SK-N-SH (cell line): ENCODE data around the gene NECTIN2. TPM values are rescaled to one million over a fixed set of nuclear protein-coding genes. Genes with fewer than 3 reads are reported as not detected.

Source experiments
- CTCF ChIA-PET: fragments of 300-600, 350-600 bp; formaldehyde crosslinking; extraction: SDS; loops from one replicate; lab custom pipeline; 2021; lab: Yijun Ruan, JAX
- POLR2A ChIA-PET: fragments of 350-600 bp; sonication (Branson Sonifier 250); formaldehyde crosslinking; extraction: SDS; loops from one replicate; lab custom pipeline; 2020; ENCODE audit warnings: antibody characterized with exemption, inconsistent platforms; lab: Yijun Ruan, JAX
- DNase-seq: peaks from one replicate; pipeline ENCODE4 v3.0.0; 2012
- H2AFZ ChIP-seq: fragments of 200-600 bp; sonication (generic); 2 replicates; pipeline ENCODE4 v1.8.1; 2016; ENCODE audit warnings: antibody characterized with exemption, mild to moderate bottlenecking, low read depth
- H3F3A ChIP-seq: fragments of 200-600 bp; sonication (generic); replicated peaks from 2 replicates; pipeline ENCODE3; 2016; ENCODE audit warnings: antibody characterized with exemption, mild to moderate bottlenecking; ENCODE audit not compliant: insufficient read depth
- H3K27ac ChIP-seq, 2 experiments: fragments of 200-500 bp in 1 of 2; fragments of 200-600 bp in 1 of 2; sonication (Bioruptor generic) in 1 of 2; sonication (generic), shearing (Covaris generic) in 1 of 2; 2 replicates each; pipeline versions ENCODE4 v1.5.1 to v1.6.1; 2014 to 2016; ENCODE audit warnings: low read depth in 2 of 2, inconsistent platforms in 1 of 2, low read length in 1 of 2, mild to moderate bottlenecking in 1 of 2, mixed read lengths in 1 of 2
- H3K27me3 ChIP-seq: fragments of 200-600 bp; sonication (generic), shearing (Covaris generic); 2 replicates; pipeline ENCODE4 v1.6.1; 2016; ENCODE audit warnings: mixed run types; ENCODE audit not compliant: insufficient read depth
- H3K36me3 ChIP-seq, 2 experiments: fragments of 200-500 bp in 1 of 2; fragments of 200-600 bp in 1 of 2; sonication (Bioruptor generic) in 1 of 2; sonication (generic) in 1 of 2; replicated peaks in 1 of 2; 2 replicates each; pipeline versions ENCODE3 to v1.5.1; 2014 to 2016; ENCODE audit warnings: low read length in 1 of 2, mild to moderate bottlenecking in 1 of 2; ENCODE audit not compliant: insufficient read depth in 2 of 2, control insufficient read depth in 1 of 2
- H3K4me1 ChIP-seq, 2 experiments: fragments of 200-500 bp in 1 of 2; fragments of 200-600 bp in 1 of 2; sonication (Bioruptor generic) in 1 of 2; sonication (generic), shearing (Covaris generic) in 1 of 2; 2 replicates each; pipeline versions ENCODE4 v1.5.1 to v1.6.1; 2014 to 2016; ENCODE audit warnings: low read depth in 1 of 2, low read length in 1 of 2, mixed run types in 1 of 2; ENCODE audit not compliant: insufficient read depth in 2 of 2, control insufficient read depth in 1 of 2
- H3K4me2 ChIP-seq: fragments of 200-600 bp; sonication (generic), shearing (Covaris generic); 2 replicates; pipeline ENCODE4 v1.6.1; 2017; ENCODE audit warnings: mixed run types
- H3K4me3 ChIP-seq, 2 experiments: fragments of 200-500 bp in 1 of 2; fragments of 200-600 bp in 1 of 2; sonication (Bioruptor generic) in 1 of 2; sonication (generic), shearing (Covaris generic) in 1 of 2; 2 replicates each; pipeline versions ENCODE4 v1.5.1 to v1.8.1; 2014 to 2016; ENCODE audit warnings: low read depth in 2 of 2, inconsistent platforms in 1 of 2, low read length in 1 of 2, mild to moderate bottlenecking in 1 of 2, mixed read lengths in 1 of 2, moderate library complexity in 1 of 2
- H3K79me2 ChIP-seq: fragments of 200-600 bp; sonication (generic); 2 replicates; pipeline ENCODE4 v1.8.1; 2017; ENCODE audit warnings: mild to moderate bottlenecking; ENCODE audit not compliant: insufficient read depth
- H3K9ac ChIP-seq: fragments of 200-600 bp; sonication (generic); 2 replicates; pipeline ENCODE4 v1.6.1; 2017; ENCODE audit warnings: mixed run types
- H3K9me2 ChIP-seq: fragments of 200-600 bp; sonication (generic); 2 replicates; pipeline ENCODE4 v1.6.1; 2017; ENCODE audit warnings: mixed run types
- H3K9me3 ChIP-seq: fragments of 200-600 bp; sonication (generic); 2 replicates; pipeline ENCODE4 v1.6.1; 2017; ENCODE audit warnings: mixed run types, mild to moderate bottlenecking, moderate library complexity
- H4K20me1 ChIP-seq: fragments of 200-600 bp; sonication (generic); 2 replicates; pipeline ENCODE4 v1.6.1; 2017; ENCODE audit warnings: mild to moderate bottlenecking, mixed run types; ENCODE audit not compliant: insufficient read depth
- CHD2 ChIP-seq: fragments of 150-350 bp; IDR thresholded peaks from 2 replicates; pipeline ENCODE4 v1.6.1; 2018; ENCODE audit warnings: low read length; ENCODE audit not compliant: partially characterized antibody
- CTCF ChIP-seq: fragments of 200-600 bp; sonication (generic); IDR thresholded peaks from 2 replicates; pipeline ENCODE4 v1.6.1; 2017; ENCODE audit warnings: antibody characterized with exemption, mild to moderate bottlenecking, moderate library complexity
- EP300 ChIP-seq, 2 experiments: IDR thresholded peaks; 2 replicates each; pipeline versions ENCODE4 v1.4.0 to v1.6.1; 2012; ENCODE audit warnings: borderline replicate concordance in 1 of 2, low read depth in 1 of 2, low read length in 1 of 2
- EZH2phosphoT487 ChIP-seq: fragments of 200-600 bp; sonication (generic); IDR thresholded peaks from 2 replicates; pipeline ENCODE4 v1.6.1; 2017; ENCODE audit warnings: low read depth, mixed run types, mild to moderate bottlenecking, antibody characterized with exemption, moderate library complexity, borderline replicate concordance
- FOSL2 ChIP-seq: IDR thresholded peaks from 2 replicates; pipeline ENCODE4 v1.4.0; 2012; ENCODE audit warnings: low read depth, mild to moderate bottlenecking, moderate library complexity, borderline replicate concordance
- IRF3 ChIP-seq: fragments of 150-350 bp; IDR thresholded peaks from 2 replicates; pipeline ENCODE4 v1.6.1; 2016; ENCODE audit warnings: mild to moderate bottlenecking, low read depth, low read length
- MEF2A ChIP-seq: IDR thresholded peaks from 2 replicates; pipeline ENCODE4 v1.4.0; 2012; ENCODE audit warnings: low read depth, borderline replicate concordance
- NFIC ChIP-seq: IDR thresholded peaks from 2 replicates; pipeline ENCODE4 v1.4.0; 2012; ENCODE audit warnings: borderline replicate concordance
- NRF1 ChIP-seq: IDR thresholded peaks from 2 replicates; pipeline ENCODE4 v1.6.1; 2012; ENCODE audit warnings: low read depth, mild to moderate bottlenecking, low read length
- POLR2AphosphoS5 ChIP-seq: IDR thresholded peaks from 2 replicates; pipeline ENCODE4 v1.6.1; 2012; ENCODE audit warnings: low read depth, low read length
- RFX5 ChIP-seq: IDR thresholded peaks from 2 replicates; pipeline ENCODE4 v1.6.1; 2012; ENCODE audit warnings: mild to moderate bottlenecking, improper control_type of control experiment, low read length
- RXRA ChIP-seq: IDR thresholded peaks from 2 replicates; pipeline ENCODE4 v1.4.0; 2012; ENCODE audit warnings: low read depth, mild to moderate bottlenecking, borderline replicate concordance
- SMC3 ChIP-seq: IDR thresholded peaks from 2 replicates; pipeline ENCODE4 v1.6.1; 2012; ENCODE audit warnings: low read depth, low read length, improper control_type of control experiment
- TAF1 ChIP-seq: IDR thresholded peaks from 2 replicates; pipeline ENCODE4 v1.6.1; 2012; ENCODE audit warnings: low read depth, mild to moderate bottlenecking, low read length, moderate library complexity, borderline replicate concordance
- YY1 ChIP-seq: IDR thresholded peaks from 2 replicates; pipeline ENCODE4 v1.4.0; 2012; ENCODE audit warnings: low read depth, mild to moderate bottlenecking
- WGBS: methylation state at CpG from one replicate; pipeline ENCODE4 v1.1.6; 2017; ENCODE audit warnings: low lambda C conversion rate; 5-methylcytosine and 5-hydroxymethylcytosine counted together
- polyA plus RNA-seq, 3 experiments: library from polyadenylated mRNA; depleted of rRNA; stranded (reverse); fragments of >200 nt; gene quantifications; 2 replicates each; pipeline ENCODE4 v1.2.3, GENCODE V29; 2012
- TF ChIP-seq, protein P1 (sequence below): IDR thresholded peaks from 2 replicates; pipeline ENCODE4 v1.6.1; 2012; ENCODE audit warnings: mild to moderate bottlenecking, low read depth, low read length, moderate library complexity
- TF ChIP-seq, protein P2 (sequence below): IDR thresholded peaks from 2 replicates; pipeline ENCODE4; 2012

The NECTIN2 gene
- polyA plus RNA-seq, 1 of the 3 experiments (the other 2 are of a cell fraction): 121 TPM

DNA sequence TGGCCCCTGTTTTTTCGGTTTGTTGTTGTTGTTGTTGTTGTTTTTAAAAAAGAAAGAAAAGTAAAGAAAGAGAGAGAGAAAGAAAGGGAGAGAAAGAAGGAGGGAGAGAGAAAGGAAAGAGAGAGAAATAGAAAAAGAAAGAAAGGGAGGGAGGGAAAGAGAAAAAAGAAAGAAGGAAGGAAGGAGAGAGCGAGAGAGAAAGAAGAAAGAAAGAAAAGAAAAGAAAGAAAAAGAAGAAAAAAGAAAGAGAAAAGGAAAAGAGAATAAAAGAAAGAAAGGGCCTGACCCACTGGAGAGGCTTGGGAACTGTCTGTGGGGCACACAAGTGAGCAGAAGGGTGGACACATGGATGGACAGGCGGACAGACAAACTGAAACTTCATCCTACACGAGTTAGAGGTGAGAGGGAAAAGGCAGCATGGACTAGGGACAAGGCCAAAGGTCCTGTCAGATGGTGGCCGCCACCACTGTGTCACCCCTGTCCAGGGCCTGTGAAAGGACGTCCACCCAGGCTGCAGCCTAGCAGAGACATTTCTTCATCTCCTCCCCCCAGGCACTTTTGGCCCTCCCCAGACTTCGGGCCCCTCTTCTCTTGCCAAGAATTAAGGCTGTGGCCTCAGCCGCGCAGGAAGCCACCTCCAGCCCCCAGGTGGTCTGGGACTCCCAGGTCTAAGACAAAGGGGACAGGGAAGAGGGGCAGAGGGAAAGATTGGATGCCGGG lies 46.3 kb upstream of the NECTIN2 start:
- Histone ChIP-seq H3K27ac (no peak overlapping the region), H3K79me2 (no peaks in the 10 kb centered on the region), H3K36me3 (no peaks in the 10 kb centered on the region), H3K4me1 (no peaks in the 10 kb centered on the region; a peak in 1 of 4 replicates), H2AFZ (no peak overlapping the region), H3K9me3 (no peaks in the 10 kb centered on the region), H3F3A (no peaks in the 10 kb centered on the region), H3K4me3 (no peak overlapping the region), H3K9ac (no peak overlapping the region), H3K4me2 (no peak overlapping the region), H3K9me2 (no peaks in the 10 kb centered on the region), H4K20me1 (no peaks in the 10 kb centered on the region), H3K27me3 (peaks cover 27% of the 10 kb centered on the region)
- TF ChIP-seq CTCF (no peak), NFIC (no peak), RFX5 (no peak), POLR2AphosphoS5 (no peak), EP300 (IDR thresholded peaks at IDR 0.05; ENCODE audit: borderline replicate concordance in 1 of 2, low read depth in 1 of 2, low read length in 1 of 2) (no peak), EZH2phosphoT487 (no peak), FOSL2 (no peak), NRF1 (no peak), RXRA (no peak), SMC3 (no peak), YY1 (no peak), IRF3 (no peak), TAF1 (no peak), CHD2 (no peak), MEF2A (no peak)
- TF ChIP-seq, protein P1, sequence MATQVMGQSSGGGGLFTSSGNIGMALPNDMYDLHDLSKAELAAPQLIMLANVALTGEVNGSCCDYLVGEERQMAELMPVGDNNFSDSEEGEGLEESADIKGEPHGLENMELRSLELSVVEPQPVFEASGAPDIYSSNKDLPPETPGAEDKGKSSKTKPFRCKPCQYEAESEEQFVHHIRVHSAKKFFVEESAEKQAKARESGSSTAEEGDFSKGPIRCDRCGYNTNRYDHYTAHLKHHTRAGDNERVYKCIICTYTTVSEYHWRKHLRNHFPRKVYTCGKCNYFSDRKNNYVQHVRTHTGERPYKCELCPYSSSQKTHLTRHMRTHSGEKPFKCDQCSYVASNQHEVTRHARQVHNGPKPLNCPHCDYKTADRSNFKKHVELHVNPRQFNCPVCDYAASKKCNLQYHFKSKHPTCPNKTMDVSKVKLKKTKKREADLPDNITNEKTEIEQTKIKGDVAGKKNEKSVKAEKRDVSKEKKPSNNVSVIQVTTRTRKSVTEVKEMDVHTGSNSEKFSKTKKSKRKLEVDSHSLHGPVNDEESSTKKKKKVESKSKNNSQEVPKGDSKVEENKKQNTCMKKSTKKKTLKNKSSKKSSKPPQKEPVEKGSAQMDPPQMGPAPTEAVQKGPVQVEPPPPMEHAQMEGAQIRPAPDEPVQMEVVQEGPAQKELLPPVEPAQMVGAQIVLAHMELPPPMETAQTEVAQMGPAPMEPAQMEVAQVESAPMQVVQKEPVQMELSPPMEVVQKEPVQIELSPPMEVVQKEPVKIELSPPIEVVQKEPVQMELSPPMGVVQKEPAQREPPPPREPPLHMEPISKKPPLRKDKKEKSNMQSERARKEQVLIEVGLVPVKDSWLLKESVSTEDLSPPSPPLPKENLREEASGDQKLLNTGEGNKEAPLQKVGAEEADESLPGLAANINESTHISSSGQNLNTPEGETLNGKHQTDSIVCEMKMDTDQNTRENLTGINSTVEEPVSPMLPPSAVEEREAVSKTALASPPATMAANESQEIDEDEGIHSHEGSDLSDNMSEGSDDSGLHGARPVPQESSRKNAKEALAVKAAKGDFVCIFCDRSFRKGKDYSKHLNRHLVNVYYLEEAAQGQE: no peak
- TF ChIP-seq, protein P2, sequence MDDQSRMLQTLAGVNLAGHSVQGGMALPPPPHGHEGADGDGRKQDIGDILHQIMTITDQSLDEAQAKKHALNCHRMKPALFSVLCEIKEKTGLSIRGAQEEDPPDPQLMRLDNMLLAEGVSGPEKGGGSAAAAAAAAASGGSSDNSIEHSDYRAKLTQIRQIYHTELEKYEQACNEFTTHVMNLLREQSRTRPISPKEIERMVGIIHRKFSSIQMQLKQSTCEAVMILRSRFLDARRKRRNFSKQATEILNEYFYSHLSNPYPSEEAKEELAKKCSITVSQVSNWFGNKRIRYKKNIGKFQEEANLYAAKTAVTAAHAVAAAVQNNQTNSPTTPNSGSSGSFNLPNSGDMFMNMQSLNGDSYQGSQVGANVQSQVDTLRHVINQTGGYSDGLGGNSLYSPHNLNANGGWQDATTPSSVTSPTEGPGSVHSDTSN: no peak
- no peak for DNase-seq
- CTCF ChIA-PET: interaction anchor here (0.6 to 3.1 kb wide), 10 partner anchors 10 to 110 kb away, joined by 3 to 19 read pairs (median 4); no protein-coding TSS in a partner anchor
- 49% methylated on average over 10 of the region's 10 CpGs for WGBS
- POLR2A ChIA-PET: no interaction called here
